ENCODE results near the gene SCIN. TPM values are rescaled to one million over a fixed set of nuclear protein-coding genes. Genes with fewer than 3 reads are reported as not detected.
A peak's percentile ranks its signal among the peaks of the same experiment; 100 is the strongest.
"Not testable (repeated sequence)": the region's sequence is repeated elsewhere in the genome, so short reads cannot be mapped to it uniquely, and the experiment has no call there.

Gene SCIN
- total RNA-seq = 0.13 TPM
- long read RNA-seq, full-length matches to known transcripts = 1 of 1 reads
- long read RNA-seq, partial matches to known transcripts = 0 of 1 reads
- long read RNA-seq, other reads (novel, unspliced or antisense) = 0 of 1 reads

GRCh38 chr7:12570534-12571461, at the start of gene SCIN:
SCIN (plus strand) TSS chr7:12570720; CDS start chr7:12570787, 67 bp downstream.
- ATAC-seq (ENCODE audit: poor library complexity) (peak; percentile 39), DNase-seq (peak; percentile 64)
- intact Hi-C loops (cut with DNase I) = no loop called here

DNA sequence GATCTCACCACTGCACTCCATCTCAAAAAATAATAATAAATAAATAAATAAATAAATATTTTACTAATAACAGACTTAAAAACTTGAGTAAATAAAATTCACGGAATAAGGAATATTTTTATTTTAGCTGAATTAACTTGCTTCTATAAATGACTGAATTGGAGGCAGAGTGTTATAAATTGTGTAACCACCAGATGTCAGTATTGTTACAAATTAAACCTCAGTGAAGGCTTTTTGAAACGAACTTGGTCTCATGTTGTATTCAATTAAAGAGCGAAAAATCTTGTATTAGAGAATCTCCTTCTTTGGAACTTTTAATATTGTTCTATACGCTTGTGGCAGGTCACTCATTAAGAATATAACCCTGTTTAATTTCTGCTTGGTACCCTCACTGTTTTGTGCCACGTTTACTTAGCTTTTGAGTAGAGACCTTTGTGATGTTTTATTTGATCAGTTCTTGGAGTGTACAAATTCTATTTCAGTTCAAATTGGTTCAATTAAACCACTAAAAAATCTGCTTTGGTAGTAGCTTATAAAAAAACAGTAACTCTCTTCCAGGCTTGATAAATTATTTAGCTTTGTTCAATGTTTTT, 45.6 kb upstream of the SCIN start:
- intact Hi-C loops (cut with DNase I) = loop anchor here (2.0 to 5.0 kb wide), 2 partner anchors 97 to 738 kb away; no protein-coding TSS in a partner anchor
- ATAC-seq (ENCODE audit: poor library complexity) (peak; percentile 36), DNase-seq (no peak)

GRCh38 chr7:12526693-12527092, 43.8 kb upstream of the SCIN start:
- intact Hi-C loops (cut with DNase I); DNase-seq; ATAC-seq (ENCODE audit: poor library complexity): not testable (repeated sequence)

DNA sequence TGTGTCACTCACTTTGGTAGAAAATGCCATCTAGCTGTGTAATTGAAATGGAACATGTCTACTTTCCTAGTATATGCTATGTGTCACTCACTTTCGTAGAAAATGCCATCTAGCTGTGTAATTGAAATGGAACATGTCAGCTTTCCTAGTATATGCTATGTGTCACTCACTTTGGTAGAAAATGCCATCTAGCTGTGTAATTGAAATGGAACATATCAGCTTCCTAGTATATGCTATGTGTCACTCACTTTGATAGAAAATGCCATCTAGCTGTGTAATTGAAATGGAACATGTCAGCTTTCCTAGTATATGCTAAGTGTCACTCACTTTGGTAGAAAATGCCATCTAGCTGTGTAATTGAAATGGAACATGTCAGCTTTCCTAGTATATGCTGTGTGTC, 42.9 kb upstream of the SCIN start:
- intact Hi-C loops (cut with DNase I); ATAC-seq (ENCODE audit: poor library complexity); DNase-seq: not testable (repeated sequence)

DNA sequence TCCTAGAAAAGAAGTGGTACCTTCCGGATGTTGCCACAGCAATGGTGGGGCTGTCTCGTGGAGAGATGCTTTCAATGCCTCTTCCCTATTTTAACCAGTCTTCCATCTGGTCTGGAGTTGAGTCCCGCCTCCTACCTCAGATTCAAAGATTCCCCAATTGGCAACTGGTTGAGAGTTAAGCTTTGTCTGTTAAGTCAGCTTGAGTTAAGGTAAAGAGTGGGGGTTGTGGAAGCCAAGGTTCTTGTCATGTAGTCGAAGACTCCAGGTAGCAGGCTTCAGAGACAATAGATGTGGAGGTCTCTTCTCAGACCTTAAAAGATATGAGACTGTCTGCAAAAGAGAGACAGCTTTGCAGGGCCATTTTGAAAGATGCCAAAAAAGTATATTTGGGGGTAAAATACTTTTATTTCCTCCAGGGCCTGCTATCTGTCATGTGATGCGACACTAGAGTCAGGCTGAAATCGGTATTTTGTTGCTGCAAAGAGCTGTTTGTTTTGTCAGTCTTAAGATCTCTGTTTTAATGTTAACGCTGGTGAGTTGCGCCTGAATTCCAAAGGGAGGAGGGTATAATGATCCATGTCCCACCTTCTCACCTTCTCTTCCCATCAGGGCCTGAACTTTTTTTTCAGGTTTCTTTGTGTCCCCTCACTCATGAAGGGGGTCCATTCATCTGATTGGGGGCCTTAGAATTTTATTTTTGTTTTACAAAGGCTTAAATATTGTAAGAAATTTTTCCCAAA, 40.4 kb upstream of the SCIN start:
- intact Hi-C loops (cut with DNase I) = no loop called here
- DNase-seq (no peak), ATAC-seq (ENCODE audit: poor library complexity) (no peak)

- no peak for DNase-seq
- no peak for ATAC-seq (ENCODE audit: poor library complexity)
- intact Hi-C loops (cut with DNase I) = no loop called here
These were observed 38.7 kb upstream of the SCIN start for GRCh38 chr7:12531784-12532183.

DNA sequence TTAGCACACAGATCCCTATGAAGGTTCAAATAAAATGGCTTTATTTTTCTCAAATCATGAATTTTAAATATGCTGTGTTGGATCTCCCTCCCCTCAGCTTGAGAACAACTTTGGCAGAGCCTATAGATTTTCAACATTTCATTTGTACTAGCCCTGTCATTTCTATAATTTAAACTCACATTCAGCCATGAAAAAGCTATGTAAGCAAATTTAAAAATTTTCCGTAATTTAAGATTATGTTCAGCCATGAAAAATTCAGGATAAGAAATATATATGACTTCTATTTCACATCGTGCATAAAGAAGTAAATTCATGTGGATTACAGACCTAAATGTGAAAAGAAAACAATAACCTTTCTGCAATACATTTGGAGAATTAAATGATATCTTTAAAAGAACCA, 36.5 kb upstream of the SCIN start:
- ATAC-seq (ENCODE audit: poor library complexity) (no peak), DNase-seq (no peak)
- intact Hi-C loops (cut with DNase I) = no loop called here

DNA sequence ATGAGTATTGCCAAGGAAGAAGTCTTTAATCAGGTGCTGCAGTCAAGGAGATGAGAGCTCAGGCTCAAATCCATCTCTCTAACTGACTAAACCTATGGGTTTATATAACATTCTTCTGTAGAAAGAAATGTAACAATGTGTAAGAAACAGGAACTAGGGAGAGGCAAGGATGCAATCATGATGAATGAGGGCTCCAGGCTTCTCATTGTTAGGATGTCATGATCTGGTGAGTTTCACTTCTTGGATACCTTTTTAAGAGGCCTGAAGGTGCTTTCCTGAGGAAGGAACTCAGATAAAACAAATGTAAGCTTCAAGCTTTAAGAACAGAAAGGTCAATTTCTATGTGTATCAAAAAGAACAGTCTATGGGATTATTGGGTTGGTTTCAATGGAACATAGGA, 30.8 kb upstream of the SCIN start:
- ATAC-seq (ENCODE audit: poor library complexity) = no peak
- DNase-seq = no peak
- intact Hi-C loops (cut with DNase I) = no loop called here

DNA sequence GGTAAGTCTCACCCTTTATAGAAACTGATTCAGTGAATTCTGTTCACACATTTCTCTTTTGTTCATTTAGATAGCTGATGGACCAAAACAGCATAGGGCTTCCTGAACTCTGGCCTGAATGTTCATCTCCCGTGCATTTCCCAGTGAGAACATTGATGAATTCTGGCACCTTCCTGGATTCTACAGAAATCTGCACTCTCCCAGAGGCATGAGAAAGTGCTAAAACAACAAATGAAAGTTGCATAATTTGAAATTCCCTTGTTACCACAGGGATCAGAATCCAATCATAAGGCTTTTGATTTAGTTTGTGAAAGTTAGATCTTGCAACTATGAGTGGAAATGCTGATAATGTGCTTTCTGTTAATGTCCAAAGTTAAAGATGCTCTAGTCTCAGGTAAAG, 29.7 kb upstream of the SCIN start:
- ATAC-seq (ENCODE audit: poor library complexity) (no peak), DNase-seq (no peak)
- intact Hi-C loops (cut with DNase I) = no loop called here

GRCh38 chr7:12543586-12543985, 26.9 kb upstream of the SCIN start:
- DNase-seq = no peak
- no peak for ATAC-seq (ENCODE audit: poor library complexity)
- intact Hi-C loops (cut with DNase I) = no loop called here

- ATAC-seq (ENCODE audit: poor library complexity) = no peak
- no peak for DNase-seq
- intact Hi-C loops (cut with DNase I) = no loop called here
These were observed 21.4 kb upstream of the SCIN start for GRCh38 chr7:12549106-12549505.

- ATAC-seq (ENCODE audit: poor library complexity) = no peak
- intact Hi-C loops (cut with DNase I) = no loop called here
- DNase-seq = no peak
These were observed 19.6 kb upstream of the SCIN start for GRCh38 chr7:12550956-12551355.

- ATAC-seq (ENCODE audit: poor library complexity) = no peak
- intact Hi-C loops (cut with DNase I) = no loop called here
- DNase-seq = no peak
These were observed 17.6 kb upstream of the SCIN start for GRCh38 chr7:12552876-12553275.

GRCh38 chr7:12553416-12553815, 17.1 kb upstream of the SCIN start:
- ATAC-seq (ENCODE audit: poor library complexity) (no peak), DNase-seq (no peak)
- intact Hi-C loops (cut with DNase I) = no loop called here

GRCh38 chr7:12554351-12554750, 16.2 kb upstream of the SCIN start:
- intact Hi-C loops (cut with DNase I) = no loop called here
- no peak for DNase-seq
- no peak for ATAC-seq (ENCODE audit: poor library complexity)

GRCh38 chr7:12554872-12555271, 15.6 kb upstream of the SCIN start:
- no peak for ATAC-seq (ENCODE audit: poor library complexity)
- no peak for DNase-seq
- intact Hi-C loops (cut with DNase I) = no loop called here

DNA sequence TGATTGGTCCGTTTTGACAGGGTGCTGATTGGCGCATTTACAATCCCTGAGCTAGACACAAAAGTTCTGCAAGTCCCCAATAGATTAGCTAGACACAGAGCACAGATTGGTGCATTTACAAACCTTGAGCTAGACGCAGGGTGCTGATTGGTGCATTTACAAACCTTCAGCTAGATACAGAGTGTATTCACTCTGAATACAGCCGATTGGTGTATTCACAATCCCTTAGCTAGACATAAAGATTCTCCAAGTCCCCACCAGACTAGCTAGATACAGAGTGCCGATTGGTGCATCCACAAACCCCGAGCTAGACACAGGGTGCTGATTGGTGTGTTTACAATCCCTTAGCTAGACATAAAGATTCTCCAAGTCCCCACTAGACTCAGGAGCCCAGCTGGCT, 14.8 kb upstream of the SCIN start:
- ATAC-seq (ENCODE audit: poor library complexity); DNase-seq; intact Hi-C loops (cut with DNase I): not testable (repeated sequence)

DNA sequence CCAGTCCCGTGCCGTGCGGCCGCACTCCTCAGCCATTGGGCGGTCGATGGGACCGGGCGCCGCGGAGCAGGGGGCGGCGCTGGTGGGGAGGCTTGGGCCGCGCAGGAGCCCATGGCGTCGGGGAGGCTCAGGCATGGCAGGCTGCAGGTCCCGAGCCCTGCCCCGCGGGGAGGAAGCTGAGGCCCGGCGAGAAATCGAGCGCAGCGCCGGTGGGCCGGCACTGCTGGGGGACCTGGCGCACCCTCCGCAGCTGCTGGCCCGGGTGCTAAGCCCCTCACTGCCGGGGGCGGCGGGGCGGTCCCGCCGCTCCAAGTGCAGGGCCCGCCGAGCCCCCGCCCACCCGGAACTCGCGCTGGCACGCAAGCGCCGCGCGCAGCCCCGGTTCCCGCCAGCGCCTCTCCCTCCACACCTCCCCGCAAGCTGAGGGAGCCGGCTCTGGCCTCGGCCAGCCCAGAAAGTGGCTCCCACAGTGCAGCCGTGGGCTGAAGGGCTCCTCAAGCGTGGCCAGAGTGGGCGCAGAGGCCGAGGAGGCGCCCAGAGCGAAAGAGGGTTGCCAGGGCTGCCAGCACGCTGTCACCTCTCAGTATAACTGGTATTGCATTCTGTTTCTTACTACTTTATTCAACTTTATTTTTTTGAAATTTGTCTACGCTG, 14.3 kb upstream of the SCIN start:
- ATAC-seq (ENCODE audit: poor library complexity); intact Hi-C loops (cut with DNase I); DNase-seq: not testable (repeated sequence)

DNA sequence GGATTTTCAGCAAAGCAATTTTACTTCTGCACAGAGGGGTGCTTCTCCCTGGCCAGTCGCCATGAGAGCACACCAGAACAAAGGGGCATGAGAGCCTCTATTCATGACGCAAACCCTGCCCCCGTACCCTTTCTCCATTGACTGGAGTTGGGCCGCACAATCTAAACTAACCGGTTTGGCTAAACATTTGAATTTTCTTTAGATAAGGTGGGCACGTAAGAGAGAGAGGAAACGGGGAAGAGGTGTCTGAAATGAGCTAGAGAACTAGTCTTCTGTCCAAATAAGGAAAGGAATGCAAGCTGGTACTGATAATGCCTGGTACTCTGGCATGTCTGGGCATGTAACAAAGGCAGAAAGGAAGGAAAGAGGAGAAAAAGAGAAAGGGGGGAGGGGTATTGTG, 13.2 kb upstream of the SCIN start:
- intact Hi-C loops (cut with DNase I) = no loop called here
- ATAC-seq (ENCODE audit: poor library complexity) = no peak
- no peak for DNase-seq

All from Right ventricle myocardium superior (tissue), 1 donor.